HUES64 (cell line): ENCODE data around the gene SLC12A4.

Source experiments
- H3K27ac ChIP-seq: 2 replicates; pipeline ENCODE4 v1.7.0; 2013; ENCODE audit warnings: low read depth, low read length, inconsistent platforms
- H3K27me3 ChIP-seq: 2 replicates; pipeline ENCODE4 v1.6.1; 2013; ENCODE audit warnings: mild to moderate bottlenecking, low read length; ENCODE audit not compliant: insufficient read depth
- H3K36me3 ChIP-seq: 2 replicates; pipeline ENCODE4 v1.6.1; 2013; ENCODE audit warnings: mild to moderate bottlenecking, low read length; ENCODE audit not compliant: insufficient read depth
- H3K4me1 ChIP-seq: 2 replicates; pipeline ENCODE4 v1.6.1; 2013; ENCODE audit warnings: mild to moderate bottlenecking, low read length, moderate library complexity; ENCODE audit not compliant: insufficient read depth
- H3K4me3 ChIP-seq: 2 replicates; pipeline ENCODE4 v1.5.1; 2013; ENCODE audit warnings: mild to moderate bottlenecking, low read length, moderate library complexity
- H3K9ac ChIP-seq: 2 replicates; pipeline ENCODE4 v1.6.1; 2013; ENCODE audit warnings: mild to moderate bottlenecking, low read depth, low read length
- H3K9me3 ChIP-seq: 2 replicates; pipeline ENCODE4 v1.6.1; 2013; ENCODE audit warnings: low read depth, low read length; ENCODE audit not compliant: insufficient read depth
- WGBS: fragments of 150-250, 120-280 bp; methylation state at CpG from one replicate; pipeline ENCODE4 v1.1.7; 2013; ENCODE audit warnings: missing lambda C conversion rate; 5-methylcytosine and 5-hydroxymethylcytosine counted together

Gene SLC12A4

DNA sequence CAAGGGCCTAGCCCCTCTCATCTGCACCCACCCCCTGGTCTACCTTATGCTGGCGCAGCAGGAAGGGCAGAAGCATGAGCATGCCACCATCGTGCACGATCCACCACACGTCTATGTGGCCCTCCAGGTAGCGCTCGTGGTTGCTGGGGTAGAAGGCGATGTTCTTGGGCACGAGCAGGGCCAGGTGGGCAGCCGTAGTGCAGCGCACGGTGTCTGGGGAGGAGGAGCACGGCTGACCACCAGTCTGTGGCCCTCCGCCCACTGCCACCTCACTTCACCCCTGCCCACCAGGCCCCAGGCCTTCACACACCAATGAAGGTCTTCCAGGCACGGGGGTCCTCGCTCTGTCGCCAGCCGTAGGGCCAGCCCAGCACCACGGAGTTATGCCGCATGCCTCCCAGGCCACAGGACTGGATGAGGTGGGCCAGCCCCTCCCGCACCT lies 22.3 kb downstream of the SLC12A4 start:
- H3K4me3 ChIP-seq = no peak overlapping the region
- no peak overlapping the region for H3K27ac ChIP-seq
- no peaks in the 10 kb centered on the region for H3K9me3 ChIP-seq
- H3K4me1 ChIP-seq = no peaks in the 10 kb centered on the region
- WGBS = 97% methylated on average over 20 of the region's 20 CpGs
- no peaks in the 10 kb centered on the region for H3K27me3 ChIP-seq
- H3K9ac ChIP-seq = no peak overlapping the region
- H3K36me3 ChIP-seq = peaks cover 71% of the 10 kb centered on the region

DNA sequence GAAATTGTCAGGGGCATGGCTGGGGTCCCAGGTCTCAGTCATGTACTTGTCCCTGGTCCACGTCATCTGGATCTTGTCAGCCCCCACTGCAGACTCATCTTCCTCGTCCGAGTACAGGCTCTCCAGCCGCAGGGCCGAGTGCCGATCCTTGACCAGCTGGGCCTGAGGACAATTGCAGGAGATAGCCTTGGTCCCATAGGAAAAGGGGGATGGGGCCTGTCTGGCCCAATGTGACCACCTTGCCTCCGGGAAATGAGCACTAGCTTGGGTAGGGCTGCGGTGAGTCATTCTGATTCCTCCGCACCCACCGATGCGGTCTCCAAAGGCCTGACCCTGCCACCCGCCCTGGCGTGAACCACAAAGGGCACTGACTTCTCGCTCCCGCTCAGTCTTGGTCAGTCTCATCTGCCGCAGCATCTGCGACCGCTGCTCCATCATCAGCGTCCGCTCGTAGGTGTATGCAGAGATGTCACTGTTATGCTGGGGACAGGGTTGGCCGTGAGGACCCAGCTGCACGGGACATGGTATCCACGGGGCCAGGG lies 23.0 kb downstream of the SLC12A4 start:
- WGBS = 94% methylated on average over 24 of the region's 24 CpGs
- Histone ChIP-seq H3K36me3 (peaks cover 64% of the 10 kb centered on the region), H3K27me3 (no peaks in the 10 kb centered on the region), H3K27ac (no peak overlapping the region), H3K9ac (no peak overlapping the region), H3K4me1 (no peaks in the 10 kb centered on the region), H3K4me3 (no peak overlapping the region), H3K9me3 (no peaks in the 10 kb centered on the region)

GRCh38 chr16:67944690-67945391 lies 23.6 kb downstream of the SLC12A4 start:
- no peaks in the 10 kb centered on the region for H3K27me3 ChIP-seq
- H3K4me3 ChIP-seq = no peak overlapping the region
- no peaks in the 10 kb centered on the region for H3K9me3 ChIP-seq
- H3K27ac ChIP-seq = no peak overlapping the region
- H3K9ac ChIP-seq = no peak overlapping the region
- WGBS = 97% methylated on average over 24 of the region's 24 CpGs
- peaks cover 58% of the 10 kb centered on the region for H3K36me3 ChIP-seq
- H3K4me1 ChIP-seq = no peaks in the 10 kb centered on the region

- 86% methylated on average over 23 of the region's 23 CpGs for WGBS
- Histone ChIP-seq H3K9ac (no peak within 1 kb of the TSS), H3K4me1 (no peaks in the 10 kb centered on the region), H3K27ac (no peak within 1 kb of the TSS), H3K9me3 (no peaks in the 10 kb centered on the region), H3K27me3 (no peaks in the 10 kb centered on the region), H3K4me3 (no peak within 1 kb of the TSS), H3K36me3 (peaks cover 48% of the 10 kb centered on the region)
Observed at GRCh38 chr16:67943619-67944504, 24.6 kb downstream of the SLC12A4 start, which contains the start of gene LCAT. Gene LCAT (minus strand): TSS chr16:67944120. CDS start chr16:67944101, 19 bp downstream.

DNA sequence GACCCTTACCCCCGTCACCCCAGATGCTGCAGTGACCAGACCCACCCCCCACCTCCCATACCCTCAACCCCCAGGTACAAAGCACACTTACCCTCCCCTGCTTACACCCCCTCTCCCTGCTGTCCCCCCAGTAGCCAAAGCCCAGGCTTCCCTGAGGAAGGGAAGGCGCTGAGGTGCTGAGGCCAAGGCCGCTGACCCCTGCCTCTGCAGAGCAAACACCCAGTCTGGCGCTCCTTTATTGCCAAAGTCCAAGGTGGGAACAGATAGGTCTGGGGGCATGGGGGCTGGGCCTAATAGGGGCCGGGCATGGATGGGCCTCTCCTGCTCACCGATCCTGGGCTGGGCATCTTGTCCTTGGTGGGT lies 25.2 kb downstream of the SLC12A4 start:
- Histone ChIP-seq H3K9me3 (no peaks in the 10 kb centered on the region), H3K27ac (no peak overlapping the region), H3K36me3 (peaks cover 44% of the 10 kb centered on the region), H3K9ac (no peak overlapping the region), H3K4me3 (no peak overlapping the region), H3K4me1 (no peaks in the 10 kb centered on the region), H3K27me3 (no peaks in the 10 kb centered on the region)
- 89% methylated on average over 6 of the region's 6 CpGs for WGBS

DNA sequence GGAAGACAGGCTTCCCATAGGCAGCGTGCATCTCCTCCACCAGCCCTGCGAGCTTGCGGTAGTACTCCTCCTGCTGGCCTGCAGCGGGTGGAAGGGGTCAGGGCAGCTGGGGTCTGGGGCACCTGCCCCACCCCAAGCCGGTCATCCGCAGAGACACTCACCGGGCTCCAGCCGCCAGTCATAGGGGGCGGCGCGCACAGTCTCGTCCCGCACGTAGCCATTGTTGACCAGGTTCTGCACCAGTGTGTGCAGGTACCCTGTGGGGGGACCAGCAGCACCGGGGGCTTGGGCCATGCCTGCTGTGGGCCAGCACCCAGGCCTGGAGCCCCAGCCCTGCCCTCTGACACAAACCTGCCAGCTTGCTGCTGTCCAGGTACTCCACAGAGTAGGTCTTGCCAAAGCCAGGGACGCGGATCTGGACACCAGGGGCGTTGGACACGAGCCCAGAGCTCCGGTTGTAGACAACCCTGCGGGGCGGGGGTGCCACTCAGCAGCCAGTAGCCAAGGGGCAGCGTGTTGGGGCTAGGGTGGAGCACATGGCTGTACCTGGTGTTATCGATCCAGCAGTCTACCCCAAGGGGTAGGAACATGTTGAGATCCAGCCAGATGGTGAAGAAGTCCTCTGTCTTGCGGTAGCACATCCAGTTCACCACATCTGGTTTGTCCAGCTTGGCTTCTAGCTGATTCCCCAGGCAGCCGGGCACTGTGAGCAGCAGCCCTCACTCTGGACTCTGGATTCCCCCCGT lies 25.8 kb downstream of the SLC12A4 start:
- Histone ChIP-seq H3K9me3 (no peaks in the 10 kb centered on the region), H3K9ac (no peak overlapping the region), H3K4me1 (no peaks in the 10 kb centered on the region), H3K27me3 (no peaks in the 10 kb centered on the region), H3K4me3 (no peak overlapping the region), H3K36me3 (peaks cover 39% of the 10 kb centered on the region), H3K27ac (no peak overlapping the region)
- 95% methylated on average over 27 of the region's 27 CpGs for WGBS

GRCh38 chr16:67942200-67942509 lies 26.3 kb downstream of the SLC12A4 start:
- WGBS = 80% methylated on average over 6 of the region's 6 CpGs
- H3K36me3 ChIP-seq = peaks cover 34% of the 10 kb centered on the region
- no peak overlapping the region for H3K9ac ChIP-seq

DNA sequence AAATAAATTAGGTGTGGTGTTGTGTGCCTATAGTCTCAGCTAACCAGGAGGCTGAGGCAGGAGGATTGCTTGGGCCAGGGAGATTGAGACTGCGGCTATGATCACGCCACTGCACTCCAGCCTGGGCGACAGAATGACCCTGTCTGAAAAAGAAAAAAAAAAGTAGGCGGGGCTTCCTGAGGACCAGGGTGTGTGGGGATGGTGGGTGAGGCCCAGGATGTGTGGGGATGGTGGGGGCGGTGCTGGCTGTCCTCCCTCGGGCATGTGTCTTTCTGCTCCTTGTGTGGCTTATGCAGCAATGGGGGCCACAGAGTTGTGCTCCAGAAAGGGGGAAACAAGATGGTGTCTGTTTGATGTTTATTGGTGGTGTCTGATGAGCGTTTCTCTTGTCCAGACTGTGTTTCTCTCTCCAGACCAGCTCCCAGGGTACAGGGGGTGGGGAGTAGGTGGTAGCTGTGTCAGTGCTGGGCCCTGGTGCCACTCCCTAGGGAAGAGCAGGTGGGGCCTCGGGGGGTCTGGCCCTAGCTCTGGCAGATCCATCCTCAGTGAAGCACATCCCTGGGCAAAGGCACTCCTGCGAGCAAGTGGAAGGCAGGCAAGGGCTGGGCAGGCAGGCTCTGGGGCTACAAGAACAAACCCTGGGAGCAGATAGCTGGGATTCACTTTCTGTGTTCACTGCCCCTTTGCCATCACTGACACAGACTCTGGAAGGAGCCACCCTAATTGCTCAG lies 26.8 kb downstream of the SLC12A4 start:
- 91% methylated on average over 9 of the region's 9 CpGs for WGBS
- Histone ChIP-seq H3K9me3 (no peaks in the 10 kb centered on the region), H3K9ac (no peak overlapping the region), H3K36me3 (peaks cover 30% of the 10 kb centered on the region), H3K4me1 (0 out of 2 replicates have a peak, but pooled peaks cover 4% of the 10 kb centered on the region), H3K27me3 (no peaks in the 10 kb centered on the region), H3K27ac (no peak overlapping the region), H3K4me3 (no peak overlapping the region)

More at GRCh38 chr16:67942200-67942509, 26.3 kb downstream of the SLC12A4 start:
- Histone ChIP-seq H3K4me3 (no peak overlapping the region), H3K27ac (no peak overlapping the region), H3K4me1 (0 out of 2 replicates have a peak, but pooled peaks cover 1% of the 10 kb centered on the region), H3K9me3 (no peaks in the 10 kb centered on the region), H3K27me3 (no peaks in the 10 kb centered on the region)

DNA sequence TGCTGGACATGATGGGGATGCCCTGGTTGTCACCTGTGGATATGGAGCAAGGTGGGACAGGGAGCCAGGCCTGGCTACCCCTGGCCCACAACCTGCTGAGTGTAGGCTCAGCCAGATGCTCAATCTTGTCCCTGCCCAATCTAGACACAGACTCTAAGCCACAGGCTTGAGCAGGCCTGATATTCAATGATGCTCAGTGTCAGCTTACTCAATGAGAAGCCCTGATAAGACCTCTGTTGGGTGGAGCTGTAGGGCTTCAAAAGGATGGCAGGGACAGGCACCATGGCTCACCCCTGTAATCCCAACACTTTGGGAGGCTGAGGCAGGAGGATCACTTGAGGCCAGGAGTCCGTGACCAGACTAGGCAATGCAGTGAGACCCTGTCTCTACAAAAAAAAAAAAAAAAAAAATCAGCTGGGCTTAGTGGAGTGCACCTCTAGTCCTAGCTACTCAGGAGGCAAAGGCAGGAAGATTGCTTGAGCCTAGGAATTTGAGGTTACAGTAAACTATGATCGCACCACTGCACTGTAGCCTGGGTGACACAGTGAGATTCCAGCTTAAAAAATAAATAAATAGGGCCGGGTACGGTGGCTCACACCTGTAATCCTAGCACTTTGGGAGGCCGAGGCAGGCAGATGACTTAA lies 27.9 kb downstream of the SLC12A4 start:
- H3K9me3 ChIP-seq = no peaks in the 10 kb centered on the region
- 92% methylated on average over 5 of the region's 5 CpGs for WGBS
- H3K27ac ChIP-seq = no peak overlapping the region
- H3K27me3 ChIP-seq = no peaks in the 10 kb centered on the region
- H3K4me3 ChIP-seq = no peak overlapping the region
- 0 out of 2 replicates have a peak, but pooled peaks cover 4% of the 10 kb centered on the region for H3K4me1 ChIP-seq
- H3K9ac ChIP-seq = no peak overlapping the region
- peaks cover 19% of the 10 kb centered on the region for H3K36me3 ChIP-seq
